Left ventricle myocardium inferior (tissue), 1 donor: ENCODE results near the gene SPATA2L. TPM values are rescaled to one million over a fixed set of nuclear protein-coding genes. Genes with fewer than 3 reads are reported as not detected.

Experiments
- DNase-seq: peaks from one replicate; pipeline ENCODE4 v3.0.0-alpha.2; 2020
- H3K27ac ChIP-seq: fragments of 200-600 bp; replicated peaks from 2 replicates; pipeline ENCODE4 v1.8.0; 2021
- H3K27me3 ChIP-seq: fragments of 200-600 bp; 2 replicates; pipeline ENCODE4 v1.8.0; 2021; ENCODE audit warnings: low read depth
- H3K36me3 ChIP-seq: fragments of 200-600 bp; 2 replicates; pipeline ENCODE4 v1.8.0; 2021
- H3K4me1 ChIP-seq: fragments of 200-600 bp; 2 replicates; pipeline ENCODE4 v1.8.0; 2021
- H3K4me3 ChIP-seq: fragments of 200-600 bp; 2 replicates; pipeline ENCODE4 v1.8.0; 2021; ENCODE audit warnings: mild to moderate bottlenecking, moderate library complexity
- H3K9me3 ChIP-seq: fragments of 200-600 bp; replicated peaks from 2 replicates; pipeline ENCODE4 v1.8.0; 2021
- intact Hi-C: fragments of 100-400 bp; cut with micrococcal nuclease; formaldehyde crosslinking; loops from one replicate; pipeline ENCODE4 v1.11.0; 2022
- total RNA-seq: library from RNA; stranded (reverse); fragmentation: NEBNext Ultra II Directional; extraction: Animal tissue kit (Norgen Biotek cat#: 25700); gene quantifications from one replicate; pipeline ENCODE4 v1.2.1, GENCODE V29; 2021
- TF ChIP-seq, protein P1 (sequence below): fragments of 200-600 bp; IDR thresholded peaks from 2 replicates; pipeline ENCODE4 v1.8.0; 2021; ENCODE audit warnings: antibody characterized with exemption, mild to moderate bottlenecking, borderline replicate concordance
- donor health status: DM: no; HTN: yes; CAD: no; lungs with severe emphysema.

SPATA2L gene
- total RNA-seq, 1 donor from 2014 or later, result 2.1 TPM

DNA sequence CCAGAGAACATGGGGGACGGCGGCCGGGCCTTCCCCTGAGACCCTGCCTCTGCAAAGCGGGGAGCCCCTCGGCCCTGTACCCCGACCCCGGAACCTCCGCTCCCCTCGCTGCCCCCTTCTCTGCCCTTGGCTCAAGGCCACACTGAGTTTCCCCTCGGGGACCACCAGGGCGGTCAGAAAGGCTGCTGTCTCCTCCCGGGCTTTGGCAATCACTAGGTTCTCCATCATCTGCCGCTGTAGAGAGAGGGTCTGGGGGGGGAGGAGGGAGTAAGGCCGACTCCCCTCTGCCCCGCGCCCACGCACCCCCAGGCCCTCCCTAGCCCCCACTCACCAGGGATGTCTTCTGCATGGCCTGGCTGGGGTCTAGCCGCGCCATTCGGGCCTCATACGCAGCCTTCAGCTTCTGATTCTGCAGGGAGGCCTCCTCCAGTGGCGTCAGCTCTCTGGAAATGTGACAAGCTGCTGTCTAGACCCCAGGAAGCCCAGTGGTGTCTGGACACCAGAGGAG, 10.8 kb upstream of the SPATA2L start:
- intact Hi-C loops, result no loop called here

DNA sequence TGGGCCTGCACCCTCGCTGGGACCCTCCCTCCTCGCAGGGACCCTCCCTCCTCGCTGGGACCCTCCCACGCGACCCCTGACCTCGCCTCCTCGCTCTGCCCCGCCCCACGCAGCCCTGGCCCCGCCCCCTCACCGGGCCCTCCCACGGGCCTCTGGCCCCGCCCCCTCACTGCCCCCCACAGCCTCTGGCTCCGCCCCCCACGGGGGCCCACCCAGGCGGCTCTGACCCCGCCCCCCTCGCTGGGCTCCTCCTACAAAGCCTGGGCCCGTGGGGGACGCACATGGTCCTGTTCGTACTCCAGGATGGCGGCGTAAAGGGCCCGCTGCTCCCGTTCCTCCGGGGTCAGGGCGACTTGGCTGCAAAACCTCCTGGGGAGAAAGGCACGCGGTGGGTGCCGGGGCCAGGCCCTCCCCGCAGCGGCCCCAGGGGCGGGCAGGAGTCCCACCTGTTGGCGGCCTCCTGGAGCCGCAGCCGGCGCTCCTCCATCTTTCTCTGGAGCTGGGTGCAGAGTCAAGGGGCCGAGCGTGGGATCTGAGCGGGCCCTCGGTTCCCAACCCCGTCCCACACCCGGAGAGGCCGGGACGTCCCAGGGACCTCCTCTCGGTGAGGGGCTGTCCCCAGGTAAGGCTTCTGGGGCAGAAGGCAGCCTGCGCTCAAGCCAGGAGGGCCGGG, 10.2 kb upstream of the SPATA2L start:
- intact Hi-C loops, result no loop called here
- Histone ChIP-seq H3K36me3 (no peaks in the 10 kb centered on the region), H3K9me3 (no peaks in the 10 kb centered on the region), H3K4me1 (peaks cover 16% of the 10 kb centered on the region), H3K27ac (no peak overlapping the region), H3K27me3 (peaks cover 17% of the 10 kb centered on the region), H3K4me3 (peak overlapping the region; percentile 29)
- TF ChIP-seq, protein P1, sequence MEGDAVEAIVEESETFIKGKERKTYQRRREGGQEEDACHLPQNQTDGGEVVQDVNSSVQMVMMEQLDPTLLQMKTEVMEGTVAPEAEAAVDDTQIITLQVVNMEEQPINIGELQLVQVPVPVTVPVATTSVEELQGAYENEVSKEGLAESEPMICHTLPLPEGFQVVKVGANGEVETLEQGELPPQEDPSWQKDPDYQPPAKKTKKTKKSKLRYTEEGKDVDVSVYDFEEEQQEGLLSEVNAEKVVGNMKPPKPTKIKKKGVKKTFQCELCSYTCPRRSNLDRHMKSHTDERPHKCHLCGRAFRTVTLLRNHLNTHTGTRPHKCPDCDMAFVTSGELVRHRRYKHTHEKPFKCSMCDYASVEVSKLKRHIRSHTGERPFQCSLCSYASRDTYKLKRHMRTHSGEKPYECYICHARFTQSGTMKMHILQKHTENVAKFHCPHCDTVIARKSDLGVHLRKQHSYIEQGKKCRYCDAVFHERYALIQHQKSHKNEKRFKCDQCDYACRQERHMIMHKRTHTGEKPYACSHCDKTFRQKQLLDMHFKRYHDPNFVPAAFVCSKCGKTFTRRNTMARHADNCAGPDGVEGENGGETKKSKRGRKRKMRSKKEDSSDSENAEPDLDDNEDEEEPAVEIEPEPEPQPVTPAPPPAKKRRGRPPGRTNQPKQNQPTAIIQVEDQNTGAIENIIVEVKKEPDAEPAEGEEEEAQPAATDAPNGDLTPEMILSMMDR, result no peak
- no peak for DNase-seq

More for the DNA sequence above, 10.8 kb upstream of the SPATA2L start:
- H3K27me3 ChIP-seq, result peaks cover 17% of the 10 kb centered on the region
- H3K27ac ChIP-seq, result no peak overlapping the region
- no peaks in the 10 kb centered on the region for H3K36me3 ChIP-seq
- no peaks in the 10 kb centered on the region for H3K9me3 ChIP-seq
- peak overlapping the region; percentile 29 for H3K4me3 ChIP-seq
- DNase-seq, result no peak
- TF ChIP-seq, protein P1, result no peak
- H3K4me1 ChIP-seq, result peaks cover 16% of the 10 kb centered on the region

DNA sequence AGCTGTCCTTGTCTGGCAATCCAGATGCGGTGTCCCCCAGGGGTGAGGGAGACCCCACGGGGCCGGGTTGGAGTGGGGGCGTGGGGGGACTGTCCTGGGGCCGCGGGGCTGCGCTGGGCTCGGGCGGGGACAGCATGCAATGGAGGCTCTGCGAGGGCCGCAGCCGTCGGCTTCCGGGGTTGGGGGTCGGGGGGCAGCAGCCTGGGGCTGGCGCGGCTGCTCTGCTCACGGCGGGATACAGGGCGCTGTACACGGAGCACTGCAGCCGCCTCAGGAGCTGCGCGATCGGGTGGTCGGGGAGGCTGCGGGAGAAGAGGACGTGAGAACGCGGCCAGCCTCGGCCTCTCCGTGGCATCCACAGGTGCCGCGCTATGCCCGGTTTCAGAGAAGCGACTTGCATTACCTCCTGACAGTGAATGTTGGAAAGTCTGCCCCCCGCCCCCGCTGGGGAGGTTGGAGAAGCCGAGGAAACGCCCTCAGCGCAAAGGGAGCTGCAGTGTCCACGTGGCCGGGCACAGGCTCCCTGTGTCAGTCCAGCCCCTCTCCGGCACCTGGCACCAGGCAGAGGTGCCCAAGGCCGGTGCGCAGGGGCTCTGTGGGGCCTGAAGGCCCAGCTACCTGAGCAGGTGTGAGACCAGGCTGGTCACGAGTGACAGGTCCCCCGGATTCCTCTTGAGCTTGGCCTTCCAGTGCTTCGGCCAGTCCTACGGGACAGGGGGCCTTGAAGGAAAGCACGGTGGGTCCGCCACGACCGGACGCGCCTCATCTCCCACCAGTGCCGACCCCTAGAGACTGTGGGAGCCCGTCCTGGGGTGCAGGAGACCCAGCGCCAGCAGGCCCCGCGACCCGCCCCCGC, 9.4 kb upstream of the SPATA2L start:
- TF ChIP-seq, protein P1, result no peak
- H3K36me3 ChIP-seq, result no peaks in the 10 kb centered on the region
- intact Hi-C loops, result no loop called here
- no peak for DNase-seq
- H3K27me3 ChIP-seq, result peaks cover 17% of the 10 kb centered on the region
- no peaks in the 10 kb centered on the region for H3K9me3 ChIP-seq
- no peak overlapping the region for H3K4me3 ChIP-seq
- H3K4me1 ChIP-seq, result peaks cover 20% of the 10 kb centered on the region
- no peak overlapping the region for H3K27ac ChIP-seq

DNA sequence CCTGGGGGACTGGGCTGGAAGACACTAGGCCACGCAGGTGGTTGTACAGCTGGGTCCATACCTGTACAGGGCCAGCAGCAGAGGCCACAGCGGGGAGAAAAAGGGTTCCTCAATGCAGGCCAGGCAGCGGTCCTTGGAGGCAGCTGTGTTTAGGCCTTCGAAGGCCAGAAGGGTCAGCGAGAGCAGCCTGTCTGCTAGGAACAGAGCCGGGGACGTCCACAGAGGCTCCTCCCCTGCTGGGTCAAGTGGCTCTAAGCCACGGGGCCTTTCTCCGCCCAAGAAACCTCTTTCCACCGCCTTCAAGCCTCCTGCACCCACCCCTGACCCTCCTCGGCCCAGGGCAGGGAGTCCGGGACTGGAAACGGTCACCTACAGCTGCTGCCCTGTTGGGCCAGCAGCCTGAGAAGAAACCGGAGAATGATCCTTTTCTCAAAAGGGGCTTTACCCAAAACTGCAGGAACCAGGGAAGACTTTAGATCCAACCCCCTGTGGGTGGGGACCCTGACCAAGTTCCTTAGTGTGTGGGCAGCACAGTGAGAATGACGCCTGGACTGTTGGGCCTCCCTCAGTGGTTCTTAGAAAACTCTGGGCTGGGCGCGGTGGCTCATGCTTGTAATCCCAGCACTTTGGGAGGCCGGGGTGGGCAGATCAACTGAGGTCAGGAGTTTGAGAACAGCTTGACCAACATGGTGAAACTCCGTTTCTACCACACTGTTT, 8.4 kb upstream of the SPATA2L start:
- Histone ChIP-seq H3K27ac (no peak overlapping the region), H3K4me1 (peaks cover 21% of the 10 kb centered on the region), H3K27me3 (peaks cover 17% of the 10 kb centered on the region), H3K36me3 (no peaks in the 10 kb centered on the region), H3K4me3 (no peak overlapping the region), H3K9me3 (no peaks in the 10 kb centered on the region)
- intact Hi-C loops, result no loop called here
- no peak for DNase-seq
- TF ChIP-seq, protein P1, result no peak

DNA sequence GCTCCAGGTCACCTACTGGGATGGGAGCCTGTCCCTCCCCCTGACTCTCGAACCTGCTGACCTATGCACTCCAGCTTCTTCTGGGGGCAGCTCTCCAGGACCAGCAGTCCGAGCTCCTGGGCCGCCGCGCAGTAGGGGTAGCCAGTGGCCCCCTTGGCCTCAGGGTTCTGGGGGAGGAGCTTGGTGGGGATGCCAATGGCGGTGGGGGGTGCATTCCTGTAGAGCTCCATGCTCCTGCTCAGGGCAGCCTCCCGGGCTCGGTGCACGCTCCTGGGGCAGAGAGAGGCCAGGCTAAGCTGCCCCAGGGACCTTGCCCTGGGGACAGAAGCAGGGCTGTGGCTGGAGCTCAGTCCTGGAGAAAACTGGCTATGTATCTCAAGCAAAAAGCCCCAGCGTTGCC, 7.7 kb upstream of the SPATA2L start:
- Histone ChIP-seq H3K27ac (no peak overlapping the region), H3K4me3 (no peak overlapping the region), H3K36me3 (no peaks in the 10 kb centered on the region), H3K4me1 (peaks cover 21% of the 10 kb centered on the region), H3K9me3 (no peaks in the 10 kb centered on the region), H3K27me3 (peaks cover 14% of the 10 kb centered on the region)
- TF ChIP-seq, protein P1, result no peak
- DNase-seq, result no peak
- intact Hi-C loops, result no loop called here
